HG03097 (cell line): ENCODE data around the gene RBM39.
"Not testable (repeated sequence)": the region's sequence is repeated elsewhere in the genome, so short reads cannot be mapped to it uniquely, and the experiment has no call there.

ENCODE experiments used
- ATAC-seq: cut with Tn5 transposase; IDR thresholded peaks from one replicate; pipeline ENCODE4 v1.9.1; 2021; ENCODE audit not compliant: unreplicated experiment, low FRiP score

The RBM39 gene

DNA sequence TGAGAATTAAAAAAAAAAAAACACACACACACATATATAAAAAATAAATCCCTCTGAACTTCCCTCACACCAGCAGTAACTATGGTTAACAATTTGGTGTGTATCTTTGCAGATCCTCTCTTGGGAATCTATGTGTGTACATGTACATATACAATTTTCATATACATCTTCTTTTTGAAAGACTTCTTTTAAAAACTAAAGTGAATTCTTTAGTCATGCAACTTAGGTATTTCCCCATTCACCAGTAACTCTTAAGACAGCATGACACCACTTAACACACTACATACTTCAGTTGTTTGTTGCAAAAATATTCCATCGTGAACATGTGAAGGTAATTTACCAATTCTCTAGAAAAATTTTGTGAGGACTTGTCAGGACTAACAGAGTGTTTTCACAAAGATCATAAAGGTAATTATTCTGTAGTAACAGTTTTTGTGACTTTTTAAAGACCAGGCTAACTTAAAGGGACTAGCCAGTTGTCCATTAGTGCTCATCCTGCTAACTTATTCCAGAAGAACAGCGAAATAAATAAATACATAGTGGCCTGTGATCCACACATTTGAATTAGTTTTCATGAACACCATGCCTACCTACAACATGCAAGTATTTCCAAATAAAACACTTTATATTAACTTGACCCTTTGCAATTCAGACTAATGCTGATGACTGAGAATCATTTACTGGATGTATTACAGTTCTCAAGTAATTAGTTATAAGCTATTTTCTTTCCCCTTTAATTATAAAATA lies 12.1 kb downstream of the RBM39 start:
- no peak for ATAC-seq

DNA sequence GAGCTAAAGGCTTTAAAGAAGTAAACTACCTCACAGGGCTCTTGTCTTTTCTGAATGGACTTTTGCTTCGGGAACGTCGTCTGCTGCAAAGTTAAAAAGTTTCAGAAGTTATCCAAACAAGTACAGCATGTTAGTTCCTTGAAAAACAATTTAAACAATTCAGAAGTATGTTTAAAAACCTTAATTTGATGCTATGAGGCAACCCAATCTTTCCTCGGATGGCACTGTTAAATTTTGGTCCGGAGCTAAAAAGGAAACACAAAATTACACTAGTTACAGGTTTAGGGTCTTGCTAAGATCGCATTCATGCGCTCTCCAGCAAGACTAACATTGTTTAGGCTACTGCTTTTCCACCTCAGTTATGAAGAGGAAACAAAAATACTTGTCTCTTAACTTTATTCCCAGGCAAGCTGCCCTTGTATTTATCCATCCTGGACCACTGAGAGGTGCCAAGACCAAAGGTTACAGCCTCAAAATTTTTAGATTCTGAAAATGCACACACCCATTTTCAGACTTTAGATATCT lies 12.7 kb downstream of the RBM39 start:
- no peak for ATAC-seq

DNA sequence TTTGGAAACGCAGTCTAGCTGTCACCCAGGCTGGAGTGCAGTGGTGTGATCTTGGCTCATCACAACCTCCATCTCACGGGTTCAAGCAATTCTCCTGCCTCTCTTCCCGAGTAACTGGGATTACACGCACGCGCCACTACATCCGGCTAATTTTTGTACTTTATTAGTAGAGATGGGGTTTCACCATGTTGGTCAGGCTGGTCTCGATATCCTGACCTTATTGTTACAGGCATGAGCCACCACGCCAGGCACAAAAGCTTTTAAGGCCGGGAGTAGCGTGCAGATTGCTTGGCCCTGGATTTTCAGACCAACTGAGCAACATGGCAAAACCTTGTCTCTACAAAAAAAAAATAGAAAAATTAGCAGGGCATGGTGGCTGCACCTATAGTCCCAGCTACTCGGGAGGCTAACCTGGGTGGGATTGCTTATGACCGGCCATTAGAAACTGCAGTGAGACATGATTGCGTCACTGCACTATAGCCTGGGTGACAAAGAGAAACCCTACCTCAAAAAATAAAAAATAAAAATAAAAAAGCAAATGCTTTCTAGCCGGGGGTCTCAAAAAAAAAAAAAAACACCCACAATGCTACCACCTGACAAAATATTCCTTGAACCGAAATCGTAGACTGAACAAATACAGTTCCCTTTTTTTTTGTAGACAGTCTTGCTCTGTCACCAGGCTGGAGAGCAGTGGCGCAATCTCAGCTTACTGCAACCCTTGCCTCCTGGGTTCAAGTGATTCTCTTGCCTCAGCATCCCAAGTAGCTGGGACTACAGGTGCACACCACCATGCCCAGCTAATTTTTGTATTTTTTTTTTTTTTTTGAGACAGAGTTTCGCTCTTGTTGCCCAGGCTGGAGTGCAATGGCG lies 15.0 kb downstream of the RBM39 start:
- ATAC-seq = no peak

DNA sequence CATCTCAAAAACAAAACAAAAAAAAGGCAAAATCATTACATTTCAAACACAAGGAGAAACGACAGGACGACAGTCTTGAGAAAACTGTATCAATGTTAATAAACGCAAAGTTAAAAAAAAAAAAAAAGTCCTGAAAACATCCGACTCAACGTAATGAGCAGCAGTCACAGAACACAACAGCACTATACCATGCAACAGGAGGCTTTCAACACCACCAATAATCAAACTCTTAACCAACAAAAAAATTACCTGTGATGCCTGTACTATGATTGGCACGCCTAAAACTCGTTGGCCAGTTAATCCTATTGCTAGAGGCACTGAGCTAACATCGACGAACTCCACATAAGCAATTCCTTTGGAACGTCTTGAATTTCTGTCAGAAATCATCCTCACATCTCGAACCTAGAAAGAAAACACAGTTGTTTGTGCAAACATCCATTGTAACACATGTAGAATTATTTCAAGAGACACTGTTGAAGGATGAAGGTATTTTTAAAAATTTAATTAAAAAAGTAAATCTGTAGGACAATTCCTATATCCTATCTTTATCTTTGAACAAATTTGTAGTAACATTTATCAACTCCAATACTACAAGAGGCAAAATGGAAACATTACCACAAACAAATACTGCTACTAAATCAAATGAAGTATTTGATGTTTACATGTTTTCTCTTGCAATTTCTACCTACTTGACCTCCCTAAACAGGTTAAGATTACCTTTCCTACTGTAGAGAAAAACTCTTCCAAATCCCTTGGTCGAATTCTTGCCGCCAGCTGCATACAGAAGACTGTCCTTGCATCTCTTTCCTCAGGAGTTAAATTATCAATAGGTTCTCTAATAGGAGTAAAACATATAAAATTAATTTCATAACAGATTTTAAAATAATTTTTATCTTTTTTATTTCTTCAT lies 17.5 kb downstream of the RBM39 start:
- ATAC-seq = no peak

DNA sequence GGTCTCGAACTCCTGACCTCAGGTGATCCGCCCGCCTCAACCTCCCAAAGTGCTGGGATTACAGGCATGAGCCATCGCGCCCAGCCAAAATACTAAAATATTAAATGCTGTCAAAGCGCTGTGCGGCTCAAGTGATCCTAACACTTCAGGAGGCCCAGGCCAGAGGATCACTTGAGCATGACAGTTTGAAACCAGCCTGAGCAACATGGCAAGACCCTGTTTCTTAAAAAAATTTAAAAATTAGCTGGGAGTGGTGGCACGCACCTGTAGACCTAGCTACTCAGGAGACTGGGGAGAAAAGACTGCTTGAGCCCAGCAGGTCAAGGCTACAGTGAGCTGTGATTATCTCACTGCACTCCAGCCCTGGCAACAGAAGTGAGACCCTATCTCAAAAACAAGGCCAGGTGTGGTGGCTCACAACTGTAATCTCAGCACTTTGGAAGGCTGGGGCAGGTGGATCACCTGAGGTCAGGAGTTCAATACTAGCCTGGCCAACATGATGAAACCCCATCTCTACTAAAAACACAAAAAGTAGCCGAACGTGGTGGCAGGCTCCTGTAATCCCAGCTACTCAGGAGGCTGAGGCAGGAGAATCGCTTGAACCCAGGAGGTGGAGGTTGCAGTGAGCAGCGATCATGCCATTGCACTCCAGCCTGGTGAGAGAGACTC lies 18.3 kb downstream of the RBM39 start:
- not testable (repeated sequence) for ATAC-seq

DNA sequence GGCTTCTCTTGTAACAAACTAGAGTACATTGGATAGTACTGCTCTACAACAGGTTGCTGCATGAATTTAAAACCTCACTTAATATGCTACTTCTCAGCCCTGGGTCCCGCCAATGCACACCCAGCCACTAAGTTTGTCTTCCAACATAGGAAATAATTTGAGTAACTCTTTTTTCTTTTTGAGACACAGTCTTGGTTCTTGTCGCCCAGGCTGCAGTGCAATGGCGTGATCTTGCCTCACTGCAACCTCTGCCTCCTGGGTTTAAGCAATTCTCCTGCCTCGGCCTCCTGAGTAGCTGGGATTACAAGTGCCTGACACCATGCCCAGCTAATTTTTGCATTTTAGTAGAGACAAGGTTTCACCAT lies 18.8 kb downstream of the RBM39 start:
- not testable (repeated sequence) for ATAC-seq

DNA sequence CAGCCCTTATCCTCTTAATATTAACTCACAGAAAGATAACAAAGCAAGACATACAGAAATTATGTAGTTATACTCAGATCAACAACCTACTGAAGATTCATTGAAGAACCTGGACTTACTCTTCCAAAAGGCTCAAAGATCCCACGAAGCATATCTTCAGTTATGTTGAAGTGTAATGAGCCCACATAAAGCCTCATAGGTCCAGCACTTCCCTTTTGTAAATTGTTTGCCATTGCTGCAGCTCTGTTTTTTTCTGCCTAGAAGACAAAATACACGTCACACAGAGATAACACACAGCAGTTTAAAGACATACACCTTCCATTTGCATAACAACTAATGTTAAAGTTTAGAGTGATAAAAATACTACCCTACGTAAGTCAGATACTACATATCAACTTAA lies 20.4 kb downstream of the RBM39 start:
- no peak for ATAC-seq

DNA sequence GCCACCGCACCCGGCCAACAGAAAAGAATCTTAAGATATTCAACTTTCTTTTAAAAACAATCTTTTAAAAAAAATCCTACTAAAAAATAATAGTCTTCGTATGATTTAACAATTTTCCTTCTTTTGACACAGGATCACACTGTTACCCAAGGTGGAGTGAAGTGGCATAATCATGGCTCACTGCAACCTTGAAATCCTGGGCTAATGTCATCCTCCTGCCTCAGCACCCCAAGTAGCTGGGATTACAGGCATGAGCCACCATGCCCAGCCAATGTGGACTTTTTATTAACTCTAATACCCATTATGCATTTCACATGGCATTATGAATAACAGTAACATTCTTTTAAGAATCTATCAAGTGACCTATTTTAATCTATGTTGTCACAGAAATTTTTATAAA lies 20.8 kb downstream of the RBM39 start:
- ATAC-seq = no peak

DNA sequence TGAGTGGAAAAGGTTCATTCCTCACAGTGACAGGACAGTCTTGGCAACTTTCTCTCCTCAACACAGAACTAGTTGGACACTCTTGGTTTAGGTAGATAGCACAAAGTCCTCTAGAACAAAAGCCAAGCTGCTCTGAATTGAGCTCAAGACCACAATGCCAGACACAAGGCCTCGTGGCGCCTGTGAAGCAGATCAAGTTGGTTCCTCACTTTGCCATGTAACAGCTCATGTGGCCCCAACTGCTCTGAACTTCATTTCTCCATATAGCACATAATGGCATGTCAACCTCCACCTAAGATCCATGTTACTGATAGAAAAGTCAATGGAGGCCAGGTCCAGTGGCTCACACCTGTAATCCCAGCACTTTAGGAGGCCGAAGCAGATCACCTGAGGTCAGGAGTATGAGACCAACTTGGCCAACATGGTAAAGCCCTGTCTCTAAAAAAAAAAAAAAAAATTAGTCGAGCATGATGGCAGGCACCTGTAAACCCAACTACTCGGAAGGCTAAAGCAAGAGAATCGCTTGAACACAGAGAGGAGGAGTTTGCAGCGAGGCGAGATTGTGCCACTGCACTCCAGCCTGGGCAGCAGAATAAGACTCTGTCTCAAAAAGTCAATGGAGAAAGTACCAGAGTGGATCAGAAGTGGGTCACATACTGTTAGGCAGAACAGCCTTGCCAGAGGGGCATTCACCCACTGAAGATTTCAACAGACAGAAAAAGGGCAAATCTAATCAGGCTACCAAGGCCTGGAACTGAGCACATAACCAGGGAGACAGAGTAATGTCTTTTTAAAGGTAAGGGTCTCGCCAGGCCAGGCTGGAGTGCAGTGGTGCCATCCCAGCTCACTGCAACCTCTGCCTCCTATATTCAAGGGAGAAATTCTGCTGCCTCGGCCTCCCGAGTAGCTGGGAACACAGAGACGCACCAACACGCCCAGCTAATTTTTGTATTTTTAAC lies 21.6 kb downstream of the RBM39 start:
- ATAC-seq = no peak

DNA sequence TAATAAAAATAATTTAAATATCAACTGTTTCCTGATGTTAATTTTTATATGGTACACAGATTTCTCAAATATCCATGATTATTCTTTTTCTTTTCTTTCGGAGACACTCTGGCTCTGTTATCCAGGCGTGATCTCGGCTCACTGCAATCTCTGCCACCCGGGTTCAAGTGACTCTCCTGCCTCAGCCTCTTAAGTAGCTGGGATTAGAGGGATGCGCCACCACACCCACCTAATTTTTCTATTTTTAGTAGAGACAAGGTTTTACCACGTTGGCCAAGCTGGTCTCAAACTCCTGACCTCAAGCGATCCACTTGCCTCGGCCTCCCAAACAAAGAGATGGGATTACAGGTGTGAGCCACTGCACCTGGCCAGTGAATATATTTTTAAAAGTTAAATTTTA lies 22.3 kb downstream of the RBM39 start:
- no peak for ATAC-seq

DNA sequence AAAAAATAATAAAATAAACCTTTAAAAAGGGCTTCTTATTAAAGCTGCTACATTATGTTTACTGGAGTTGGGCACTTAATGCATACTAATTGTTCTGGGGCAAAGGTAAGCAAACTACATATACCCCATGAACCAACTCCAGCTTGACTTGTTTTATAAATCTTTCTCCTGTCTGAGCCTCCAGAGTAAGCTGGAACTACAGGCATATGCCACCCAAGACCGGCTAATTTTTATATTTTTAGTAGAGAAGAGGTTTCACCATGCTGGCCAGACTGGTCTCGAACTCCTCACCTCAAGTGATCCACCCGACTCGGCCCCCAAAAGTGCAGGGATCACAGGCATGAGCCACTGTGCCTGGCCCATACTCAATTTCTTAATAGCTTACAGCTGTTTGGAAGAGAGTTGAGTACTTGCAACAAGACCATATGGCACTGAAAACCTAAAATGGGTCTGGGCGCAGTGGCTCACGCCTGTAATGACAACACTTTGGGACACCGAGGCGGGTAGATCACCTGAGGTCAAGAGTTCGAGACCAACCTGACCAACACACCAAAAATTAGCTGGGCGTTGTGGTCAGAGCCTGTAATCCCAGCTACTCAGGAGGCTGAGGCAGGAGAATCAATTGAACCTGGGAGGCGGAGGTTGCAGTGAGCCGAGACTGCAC lies 23.0 kb downstream of the RBM39 start:
- ATAC-seq = no peak

DNA sequence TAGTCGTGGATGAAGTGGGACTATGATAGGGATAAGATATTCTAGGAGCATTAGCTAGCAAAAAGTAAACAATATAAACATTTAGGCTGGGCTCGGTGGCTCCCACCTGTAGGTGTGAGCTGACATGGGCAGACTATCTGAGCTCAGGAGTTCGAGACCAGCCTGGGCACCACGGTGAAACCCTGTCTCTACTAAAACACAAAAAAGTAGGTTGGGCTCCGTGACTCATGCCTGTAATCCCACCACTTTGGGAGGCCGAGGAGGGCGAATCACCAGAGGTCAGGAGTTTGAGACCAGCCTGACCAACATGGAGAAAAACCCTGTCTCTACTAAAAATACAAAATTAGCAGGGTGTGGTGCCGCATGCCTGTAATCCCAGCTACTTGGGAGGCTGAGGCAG lies 23.7 kb downstream of the RBM39 start:
- not testable (repeated sequence) for ATAC-seq

DNA sequence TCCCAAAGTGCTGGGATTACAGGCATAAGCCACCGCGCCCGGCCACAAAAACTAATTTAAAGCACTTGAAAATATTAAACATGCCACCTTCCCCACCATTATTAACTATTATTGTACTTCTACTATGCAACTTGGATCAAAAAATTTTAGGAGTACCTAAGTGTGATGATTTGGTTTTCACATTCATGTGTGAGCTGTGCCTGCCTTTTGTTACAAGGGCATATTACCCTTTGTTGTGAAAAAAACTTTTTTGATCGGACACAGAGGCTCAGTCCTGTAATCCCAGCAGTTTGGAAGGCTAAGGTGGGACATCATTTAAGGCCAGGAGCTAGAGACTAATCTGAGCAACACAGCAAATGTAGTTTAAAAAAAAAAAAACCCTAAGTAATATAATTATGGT lies 25.7 kb downstream of the RBM39 start:
- ATAC-seq = no peak

DNA sequence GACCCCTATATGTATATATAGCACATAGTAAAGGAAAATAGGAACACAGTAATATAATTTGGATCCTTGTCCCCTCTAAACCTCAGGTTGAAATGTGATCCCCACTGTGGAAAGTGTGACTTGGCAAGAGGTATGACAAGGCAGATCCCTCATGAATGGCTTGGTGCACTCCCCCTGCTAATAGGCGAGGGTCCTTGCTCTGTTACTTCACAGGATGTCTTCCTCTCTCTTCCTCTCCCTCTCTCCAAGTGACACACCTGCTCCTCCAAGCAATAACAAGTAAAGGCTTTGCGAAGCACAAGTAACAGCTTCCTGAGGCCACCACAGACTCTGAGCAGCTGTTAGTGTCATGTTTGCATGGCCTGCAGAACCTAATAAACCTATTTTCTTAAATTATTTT lies 26.4 kb downstream of the RBM39 start:
- no peak for ATAC-seq

DNA sequence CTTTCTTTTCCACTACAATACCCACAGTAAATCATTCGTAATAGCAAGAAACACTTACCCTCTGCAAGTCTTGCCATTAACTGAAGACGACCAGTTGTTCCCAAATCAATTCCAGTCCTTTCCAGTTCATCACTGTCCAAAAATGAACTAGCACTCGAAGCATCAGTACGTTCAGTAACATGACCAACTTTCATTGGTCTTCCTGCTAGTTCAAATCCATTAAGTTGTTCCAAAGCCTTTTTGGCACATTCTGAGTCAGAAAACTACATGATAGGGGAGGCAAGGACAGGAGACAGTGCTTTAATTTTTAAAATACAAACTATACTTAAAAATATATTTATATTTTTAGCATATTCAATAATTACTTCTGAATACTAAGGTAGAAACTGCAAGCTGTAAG lies 27.9 kb downstream of the RBM39 start:
- no peak for ATAC-seq

DNA sequence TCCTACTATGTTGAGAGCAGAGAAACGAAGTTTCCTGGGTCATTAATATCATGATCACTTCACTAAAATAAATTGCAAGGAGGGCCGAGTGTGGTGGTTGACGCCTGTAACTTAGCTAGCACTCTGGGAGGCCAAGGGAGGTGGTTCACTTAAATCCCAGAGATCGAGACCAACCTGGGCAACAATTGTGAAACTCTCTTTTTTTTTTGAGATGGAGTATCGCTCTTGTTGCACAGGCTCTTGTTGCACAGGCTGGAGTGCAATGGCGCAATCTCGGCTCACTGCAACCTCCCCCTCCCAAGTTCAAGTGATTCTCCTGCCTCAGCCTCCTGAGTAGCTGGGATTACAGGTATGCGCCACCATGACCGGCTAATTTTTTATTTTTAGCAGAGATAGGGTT lies 28.9 kb downstream of the RBM39 start:
- not testable (repeated sequence) for ATAC-seq

DNA sequence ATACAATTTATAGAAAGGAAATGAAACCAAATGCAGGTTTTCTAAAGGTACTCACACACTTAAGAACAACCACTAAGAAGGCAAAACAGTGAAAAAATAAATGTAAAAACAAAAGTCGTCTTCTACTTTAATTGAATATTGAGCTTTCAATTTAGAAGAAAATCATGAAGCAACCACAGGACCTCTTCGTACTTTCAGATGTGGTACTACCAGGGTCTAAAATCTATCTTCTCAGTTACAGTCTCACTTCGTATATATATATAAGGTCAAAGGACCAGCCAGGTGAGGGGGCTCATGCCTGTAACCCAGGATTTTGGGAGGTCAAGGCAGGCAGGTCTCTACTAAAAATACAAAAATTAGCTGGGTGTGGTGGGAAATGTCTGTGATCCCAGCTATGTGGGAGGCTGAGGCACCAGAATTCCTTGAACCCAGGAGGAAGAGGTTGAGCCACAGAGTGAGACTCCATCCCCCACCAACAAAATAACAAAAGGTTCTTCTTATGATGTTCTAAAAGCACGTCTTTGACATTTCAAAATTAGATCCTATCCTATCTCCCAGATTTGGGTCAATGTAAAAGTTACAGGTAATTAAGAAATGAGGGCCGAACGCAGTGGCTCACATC lies 30.4 kb downstream of the RBM39 start:
- ATAC-seq = no peak

DNA sequence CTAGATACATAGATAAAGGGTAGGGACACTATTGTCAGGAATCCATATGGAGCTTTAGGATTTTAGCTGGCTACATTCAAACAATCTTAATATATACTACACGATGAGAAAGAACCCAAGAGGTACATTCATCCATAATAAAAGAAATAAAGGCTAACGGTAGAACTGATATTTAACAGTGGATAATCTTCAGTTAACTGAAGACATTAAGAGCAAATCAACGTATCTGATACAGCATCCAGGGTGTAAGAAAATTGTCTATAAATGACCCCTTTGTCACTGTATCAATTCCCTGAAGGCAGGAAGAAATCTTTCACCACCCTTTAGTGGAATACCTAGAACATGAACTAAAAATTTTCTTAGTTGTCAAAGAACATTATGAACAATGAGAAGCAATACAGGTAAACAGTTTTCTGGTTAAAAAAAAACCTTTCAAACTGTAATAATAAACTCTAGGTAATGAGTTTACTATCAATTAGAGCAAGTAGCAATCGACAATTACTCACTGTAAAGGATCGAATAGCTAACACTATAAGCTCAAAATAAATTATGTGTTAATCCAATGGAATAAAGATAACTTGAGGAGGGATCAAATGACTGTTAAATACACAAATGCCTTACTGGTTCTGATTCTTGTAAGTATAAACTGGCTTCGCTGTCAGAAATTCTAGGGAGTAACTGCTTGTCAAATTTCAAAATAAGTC lies 31.0 kb downstream of the RBM39 start:
- no peak for ATAC-seq
